Mucosa of descending colon (tissue), 3 donors: Measurements from ENCODE around the gene CHERP. TPM values are rescaled to one million over a fixed set of nuclear protein-coding genes. Genes with fewer than 3 reads are reported as not detected.
"Not testable (repeated sequence)": the region's sequence is repeated elsewhere in the genome, so short reads cannot be mapped to it uniquely, and the experiment has no call there.

Experiments used
- ATAC-seq: fragments of 200-7000 bp; cut with Tn5 transposase; one replicate; pipeline ENCODE4 v1.9.1; 2020; ENCODE audit warnings: mild to moderate bottlenecking, moderate library complexity
- DNase-seq, 3 donors: peaks; one replicate each; pipeline ENCODE4 v3.0.0-alpha.2; 2020
- H3K36me3 ChIP-seq: fragments of 200-600 bp; one replicate; pipeline ENCODE4 v1.8.0; 2021; ENCODE audit warnings: low read depth, mild to moderate bottlenecking
- H3K4me1 ChIP-seq: fragments of 200-600 bp; one replicate; pipeline ENCODE4 v1.8.0; 2021; ENCODE audit warnings: low read depth, mild to moderate bottlenecking
- H3K4me3 ChIP-seq: fragments of 200-600 bp; one replicate; pipeline ENCODE4 v1.8.0; 2021; ENCODE audit warnings: mild to moderate bottlenecking
- H3K9me3 ChIP-seq: fragments of 200-600 bp; one replicate; pipeline ENCODE4 v1.8.0; 2021; ENCODE audit warnings: mild to moderate bottlenecking
- CTCF ChIP-seq: fragments of 200-600 bp; IDR thresholded peaks from one replicate; pipeline ENCODE4 v1.8.0; 2022; ENCODE audit warnings: antibody characterized with exemption, mild to moderate bottlenecking
- intact Hi-C, 2 donors: fragments of 100-400 bp; cut with DNase I in 1 of 2; cut with micrococcal nuclease in 1 of 2; formaldehyde crosslinking; loops; one replicate each; pipeline versions ENCODE4 v1.11.0 to v1.11.1; 2022; cut with DNase I, micrococcal nuclease
- total RNA-seq, 3 donors: library from RNA; stranded (reverse); fragmentation: NEBNext Ultra II Directional in 2 of 3; extraction: Animal tissue kit (Norgen Biotek cat#: 25700) in 2 of 3; gene quantifications; one replicate each; pipeline versions ENCODE4 v1.2.1 to v1.2.4, GENCODE V29; 2021 to 2023
- donor health status: DM: no; HTN: no; CAD: no; lungs with moderate emphysema.
- donor health status: DM: no; HTN: no; CAD: no.
- donor health status: DM: no; HTN: yes; CAD: no.

The CHERP gene
- total RNA-seq, 3 donors from 2014 or later, result 36.3 to 43.0 (median 38.8) TPM

- Histone ChIP-seq H3K36me3 (no peaks in the 10 kb centered on the region), H3K4me1 (peaks cover 7% of the 10 kb centered on the region), H3K4me3 (no peak overlapping the region), H3K9me3 (no peaks in the 10 kb centered on the region)
- no peak for DNase-seq
- TF ChIP-seq CTCF, result no peak
- intact Hi-C loops, result no loop called here
- ATAC-seq, result no peak
Measured at GRCh38 chr19:16472992-16473391, 69.2 kb downstream of the CHERP start.

- H3K4me1 ChIP-seq, H3K36me3 ChIP-seq, intact Hi-C loops, H3K9me3 ChIP-seq, ATAC-seq, DNase-seq, H3K4me3 ChIP-seq: not testable (repeated sequence)
Measured at GRCh38 chr19:16472559-16472899, 69.7 kb downstream of the CHERP start.

- intact Hi-C loops, result no loop called here
- Histone ChIP-seq H3K36me3 (no peaks in the 10 kb centered on the region), H3K9me3 (no peaks in the 10 kb centered on the region), H3K4me3 (peak overlapping the region; percentile 95), H3K4me1 (peaks cover 7% of the 10 kb centered on the region)
- TF ChIP-seq CTCF, result no peak
- DNase-seq (peak in 2 of 3 donors; percentile 34 to 60), ATAC-seq (peak; percentile 32)
Measured at GRCh38 chr19:16470911-16471811, 71.1 kb downstream of the CHERP start.

- Histone ChIP-seq H3K36me3 (no peaks in the 10 kb centered on the region), H3K9me3 (no peaks in the 10 kb centered on the region), H3K4me3 (no peak overlapping the region), H3K4me1 (peaks cover 7% of the 10 kb centered on the region)
- intact Hi-C loops, result no loop called here
- TF ChIP-seq CTCF, result no peak
- no peak for ATAC-seq
- DNase-seq, result no peak
Measured at GRCh38 chr19:16470541-16470910, 71.7 kb downstream of the CHERP start.

Other genes with a start within 250 kb of the CHERP start
- gene KLF2, start 217.6 kb downstream of the CHERP start, total RNA-seq, result 10 to 100 TPM in 2 of 3 donors, 1 to 10 TPM in 1; 8.1 to 29.5 (median 23.4) TPM
- gene EPS15L1, start 70.5 kb downstream of the CHERP start, total RNA-seq, result 10 to 100 TPM; 36.8 to 49.8 (median 40.0) TPM
- not detected for gene CALR3, start 46.3 kb downstream of the CHERP start, total RNA-seq
- 1 to 10 TPM; 2.0 to 8.4 (median 2.3) TPM for gene C19orf44, start 46.0 kb downstream of the CHERP start, total RNA-seq
- 10 to 100 TPM; 34.6 to 45.8 (median 44.0) TPM for gene SLC35E1, start 30.0 kb upstream of the CHERP start, total RNA-seq
- 10 to 100 TPM; 10.8 to 12.0 (median 11.2) TPM for gene MED26, start 85.8 kb upstream of the CHERP start, total RNA-seq
- gene SMIM7, start 117.7 kb upstream of the CHERP start, total RNA-seq, result 10 to 100 TPM; 61.2 to 88.8 (median 70.1) TPM
- gene TMEM38A, start 118.7 kb upstream of the CHERP start, total RNA-seq, result 1 to 10 TPM; 5.6 to 6.0 (median 5.8) TPM
- gene NWD1, start 177.4 kb upstream of the CHERP start, total RNA-seq, result 1 to 10 TPM in 1 of 3 donors, under 1 TPM in 2; 0.32 to 1.2 (median 0.41) TPM